Measurements from ENCODE around the gene CD1E.

DNA sequence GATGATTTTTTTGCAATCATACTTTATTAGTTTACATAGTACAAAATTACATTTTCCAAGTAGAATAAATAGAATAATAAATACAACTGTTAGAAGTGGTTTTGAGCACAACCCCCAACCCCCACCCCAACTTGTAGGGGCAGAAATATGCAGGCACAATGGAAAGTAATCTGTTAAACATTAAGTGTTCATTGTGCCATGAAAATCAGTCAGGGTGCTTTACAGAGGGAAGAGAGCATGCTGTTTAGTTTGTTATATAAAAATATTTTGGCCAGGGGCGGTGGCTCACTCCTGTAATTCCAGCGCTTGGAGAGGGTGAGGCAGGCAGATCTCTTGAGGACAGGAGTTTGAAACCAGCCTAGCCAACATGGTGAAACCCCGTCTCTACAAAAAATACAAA lies 43.0 kb downstream of the CD1E start:
- TF ChIP-seq, protein P1, sequence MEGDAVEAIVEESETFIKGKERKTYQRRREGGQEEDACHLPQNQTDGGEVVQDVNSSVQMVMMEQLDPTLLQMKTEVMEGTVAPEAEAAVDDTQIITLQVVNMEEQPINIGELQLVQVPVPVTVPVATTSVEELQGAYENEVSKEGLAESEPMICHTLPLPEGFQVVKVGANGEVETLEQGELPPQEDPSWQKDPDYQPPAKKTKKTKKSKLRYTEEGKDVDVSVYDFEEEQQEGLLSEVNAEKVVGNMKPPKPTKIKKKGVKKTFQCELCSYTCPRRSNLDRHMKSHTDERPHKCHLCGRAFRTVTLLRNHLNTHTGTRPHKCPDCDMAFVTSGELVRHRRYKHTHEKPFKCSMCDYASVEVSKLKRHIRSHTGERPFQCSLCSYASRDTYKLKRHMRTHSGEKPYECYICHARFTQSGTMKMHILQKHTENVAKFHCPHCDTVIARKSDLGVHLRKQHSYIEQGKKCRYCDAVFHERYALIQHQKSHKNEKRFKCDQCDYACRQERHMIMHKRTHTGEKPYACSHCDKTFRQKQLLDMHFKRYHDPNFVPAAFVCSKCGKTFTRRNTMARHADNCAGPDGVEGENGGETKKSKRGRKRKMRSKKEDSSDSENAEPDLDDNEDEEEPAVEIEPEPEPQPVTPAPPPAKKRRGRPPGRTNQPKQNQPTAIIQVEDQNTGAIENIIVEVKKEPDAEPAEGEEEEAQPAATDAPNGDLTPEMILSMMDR (IDR thresholded peaks at IDR 0.05), result no peak
- TF ChIP-seq POLR2A (IDR thresholded peaks at IDR 0.05), result no peak

All from body of pancreas (tissue), 4 donors.